Thoracic aorta (tissue), 2 donors: Measurements from ENCODE around the gene HPS5. TPM values are rescaled to one million over a fixed set of nuclear protein-coding genes. Genes with fewer than 3 reads are reported as not detected.
"Not testable (repeated sequence)": the region's sequence is repeated elsewhere in the genome, so short reads cannot be mapped to it uniquely, and the experiment has no call there.

ENCODE experiments used
- ATAC-seq: fragments of 150-250 bp; one replicate; pipeline ENCODE4 v1.8.0; 2017; ENCODE audit warnings: low read depth; ENCODE audit not compliant: insufficient number of reproducible peaks, low FRiP score
- DNase-seq: peaks from one replicate; pipeline ENCODE4 v3.0.0-alpha.2; 2020; ENCODE audit warnings: low spot score
- H3K27ac ChIP-seq, 2 donors: fragments of 200-600 bp; sonication (generic); 1 replicate in 1 of 2; 2 replicates in 1 of 2; pipeline ENCODE4 v1.5.1; 2016; ENCODE audit warnings: mild to moderate bottlenecking in 2 of 2, moderate library complexity in 2 of 2
- H3K27me3 ChIP-seq: fragments of 200-600 bp; sonication (generic); replicated peaks from 2 replicates; pipeline ENCODE4 v1.6.0; 2016; ENCODE audit warnings: mild to moderate bottlenecking; ENCODE audit not compliant: insufficient read depth
- H3K36me3 ChIP-seq: fragments of 200-600 bp; sonication (generic); one replicate; pipeline ENCODE4 v1.5.1; 2016
- H3K4me1 ChIP-seq, 2 donors: fragments of 200-600 bp; sonication (generic); 1 replicate in 1 of 2; 2 replicates in 1 of 2; pipeline versions ENCODE4 v1.5.1 to v1.6.0; 2016; ENCODE audit warnings: low read depth in 2 of 2, mild to moderate bottlenecking in 1 of 2; ENCODE audit not compliant: control insufficient read depth in 1 of 2
- H3K4me3 ChIP-seq: fragments of 200-600 bp; sonication (generic); 2 replicates; pipeline ENCODE4 v1.5.1; 2016; ENCODE audit warnings: mild to moderate bottlenecking
- H3K9me3 ChIP-seq: fragments of 200-600 bp; sonication (generic); 2 replicates; pipeline ENCODE4 v1.5.1; 2016
- total RNA-seq, 2 donors: library from RNA; depleted of rRNA; stranded (reverse); fragments of >200 nt; gene quantifications; one replicate each; pipeline versions ENCODE4 v1.1.0 to v1.2.3, GENCODE V29; 2016
- TF ChIP-seq, protein P1 (sequence below): fragments of 200-600 bp; sonication (generic); IDR thresholded peaks from one replicate; pipeline ENCODE4 v1.5.1; 2019; ENCODE audit warnings: antibody characterized with exemption

The HPS5 gene
- total RNA-seq, 2 donors from 2014 or later = 42.9 to 139 TPM

DNA sequence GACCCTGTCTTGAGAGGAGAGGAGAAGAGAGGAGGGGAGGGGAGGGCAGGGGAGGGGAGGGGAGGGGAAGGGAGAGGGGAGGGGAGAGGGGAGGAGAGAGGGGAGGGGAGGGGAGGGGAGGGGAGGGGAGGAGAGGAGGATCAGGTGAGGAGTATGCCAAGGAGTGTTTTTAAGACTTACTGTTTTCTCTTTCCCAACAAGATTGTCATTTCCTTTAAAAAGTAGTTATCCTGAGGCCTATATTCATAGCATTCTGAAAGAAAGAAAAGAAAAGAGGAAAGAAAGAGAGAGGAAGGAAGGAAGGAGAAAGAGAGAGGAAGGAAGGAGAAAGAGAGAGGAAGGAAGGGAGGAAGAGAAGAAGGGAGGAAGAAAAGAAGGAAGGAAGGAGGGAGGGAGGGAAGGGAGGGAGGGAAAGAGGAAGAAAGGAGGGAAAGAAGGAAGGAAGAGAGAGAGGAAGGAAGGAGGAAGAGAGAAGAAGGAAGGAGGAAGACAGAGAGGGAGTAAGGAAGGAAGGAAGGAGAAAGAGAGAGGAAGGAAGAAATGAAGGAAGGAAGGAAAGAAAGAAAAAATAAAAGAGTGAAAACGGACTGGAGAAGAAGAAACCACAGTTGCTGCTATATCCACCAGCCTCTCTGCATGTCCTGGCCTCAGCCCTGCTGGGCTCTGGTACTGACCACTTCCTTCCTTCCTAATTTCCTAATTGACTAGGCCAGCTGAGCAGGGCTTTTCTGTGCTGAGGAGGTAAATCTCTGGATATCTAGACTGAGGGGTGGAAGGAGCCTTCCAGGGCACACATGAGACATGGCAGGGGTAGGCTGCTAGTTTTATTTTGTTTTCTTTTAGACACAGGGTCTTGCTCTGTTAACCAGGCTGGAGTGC is 57.0 kb downstream of the HPS5 start:
- H3K27me3 ChIP-seq = no peaks in the 10 kb centered on the region
- TF ChIP-seq, protein P1, sequence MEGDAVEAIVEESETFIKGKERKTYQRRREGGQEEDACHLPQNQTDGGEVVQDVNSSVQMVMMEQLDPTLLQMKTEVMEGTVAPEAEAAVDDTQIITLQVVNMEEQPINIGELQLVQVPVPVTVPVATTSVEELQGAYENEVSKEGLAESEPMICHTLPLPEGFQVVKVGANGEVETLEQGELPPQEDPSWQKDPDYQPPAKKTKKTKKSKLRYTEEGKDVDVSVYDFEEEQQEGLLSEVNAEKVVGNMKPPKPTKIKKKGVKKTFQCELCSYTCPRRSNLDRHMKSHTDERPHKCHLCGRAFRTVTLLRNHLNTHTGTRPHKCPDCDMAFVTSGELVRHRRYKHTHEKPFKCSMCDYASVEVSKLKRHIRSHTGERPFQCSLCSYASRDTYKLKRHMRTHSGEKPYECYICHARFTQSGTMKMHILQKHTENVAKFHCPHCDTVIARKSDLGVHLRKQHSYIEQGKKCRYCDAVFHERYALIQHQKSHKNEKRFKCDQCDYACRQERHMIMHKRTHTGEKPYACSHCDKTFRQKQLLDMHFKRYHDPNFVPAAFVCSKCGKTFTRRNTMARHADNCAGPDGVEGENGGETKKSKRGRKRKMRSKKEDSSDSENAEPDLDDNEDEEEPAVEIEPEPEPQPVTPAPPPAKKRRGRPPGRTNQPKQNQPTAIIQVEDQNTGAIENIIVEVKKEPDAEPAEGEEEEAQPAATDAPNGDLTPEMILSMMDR = no peak
- ATAC-seq = no peak
- H3K36me3 ChIP-seq = no peaks in the 10 kb centered on the region
- H3K9me3 ChIP-seq = no peaks in the 10 kb centered on the region
- H3K4me1 ChIP-seq = no peaks in the 10 kb centered on the region
- no peak overlapping the region for H3K4me3 ChIP-seq
- no peak for DNase-seq
- H3K27ac ChIP-seq = no peak overlapping the region

DNA sequence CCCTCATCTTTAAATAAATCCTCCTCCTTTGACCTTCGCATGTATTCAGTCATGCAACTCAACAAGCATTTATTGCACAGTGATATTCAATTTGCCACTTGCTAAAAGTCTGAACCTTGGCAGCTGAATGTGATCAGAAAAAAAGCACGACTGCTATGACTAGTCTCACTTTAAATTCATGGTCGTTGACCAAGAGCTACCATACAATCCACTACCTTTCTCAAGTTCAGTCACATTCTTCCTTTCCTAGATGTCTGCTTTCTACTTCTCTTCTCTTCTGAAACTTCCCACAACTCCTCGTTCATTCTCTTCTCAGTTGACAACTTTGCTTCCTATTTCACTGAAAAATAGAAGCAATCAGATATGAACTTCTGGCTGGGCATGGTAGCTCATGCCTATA is 57.9 kb downstream of the HPS5 start:
- TF ChIP-seq, protein P1 = no peak
- H3K9me3 ChIP-seq = no peaks in the 10 kb centered on the region
- H3K4me1 ChIP-seq = no peaks in the 10 kb centered on the region
- no peaks in the 10 kb centered on the region for H3K27me3 ChIP-seq
- H3K27ac ChIP-seq = no peak overlapping the region
- no peak overlapping the region for H3K4me3 ChIP-seq
- no peaks in the 10 kb centered on the region for H3K36me3 ChIP-seq
- no peak for DNase-seq
- no peak for ATAC-seq

DNA sequence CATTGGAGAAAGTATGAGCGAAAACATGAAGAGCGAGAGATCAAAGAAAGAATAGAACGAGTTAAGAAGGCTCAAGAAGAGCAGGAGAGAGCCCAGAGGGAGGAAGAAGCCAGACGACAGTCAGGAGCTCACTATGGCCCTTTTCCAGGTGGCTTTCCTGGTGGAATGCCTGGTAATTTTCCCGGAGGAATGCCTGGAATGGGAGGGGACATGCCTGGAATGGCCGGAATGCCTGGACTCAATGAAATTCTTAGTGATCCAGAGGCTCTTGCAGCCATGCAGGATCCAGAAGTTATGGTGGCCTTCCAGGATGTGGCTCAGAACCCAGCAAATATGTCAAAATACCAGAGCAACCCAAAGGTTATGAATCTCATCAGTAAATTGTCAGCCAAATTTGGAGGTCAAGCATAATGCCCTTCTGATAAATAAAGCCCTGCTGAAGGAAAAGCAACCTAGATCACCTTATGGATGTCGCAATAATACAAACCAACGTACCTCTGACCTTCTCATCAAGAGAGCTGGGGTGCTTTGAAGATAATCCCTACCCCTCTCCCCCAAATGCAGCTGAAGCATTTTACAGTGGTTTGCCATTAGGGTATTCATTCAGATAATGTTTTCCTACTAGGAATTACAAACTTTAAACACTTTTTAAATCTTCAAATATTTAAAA is 59.1 kb downstream of the HPS5 start:
- H3K27me3 ChIP-seq, DNase-seq, ATAC-seq, H3K36me3 ChIP-seq, H3K27ac ChIP-seq, H3K9me3 ChIP-seq, H3K4me1 ChIP-seq, H3K4me3 ChIP-seq: not testable (repeated sequence)

DNA sequence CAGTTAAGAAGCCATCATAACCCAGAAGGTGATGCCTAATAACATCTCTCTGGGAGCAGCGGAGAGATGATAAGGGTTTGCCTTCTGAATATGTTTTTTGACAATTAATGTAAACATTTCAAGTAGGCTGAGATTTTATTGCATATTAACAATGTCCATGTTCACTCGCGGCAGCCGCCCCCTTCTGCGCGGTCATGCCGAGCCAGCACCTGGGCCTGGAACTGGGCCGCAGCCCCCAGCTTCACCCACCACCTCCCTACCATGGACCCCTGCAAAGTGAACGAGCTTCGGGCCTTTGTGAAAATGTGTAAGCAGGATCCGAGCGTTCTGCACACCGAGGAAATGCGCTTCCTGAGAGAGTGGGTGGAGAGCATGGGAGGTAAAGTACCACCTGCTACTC is 60.2 kb downstream of the HPS5 start:
- H3K4me3 ChIP-seq = no peak overlapping the region
- H3K27ac ChIP-seq = no peak overlapping the region
- DNase-seq (no peak), ATAC-seq (no peak)
- no peaks in the 10 kb centered on the region for H3K36me3 ChIP-seq
- no peaks in the 10 kb centered on the region for H3K27me3 ChIP-seq
- H3K9me3 ChIP-seq = no peaks in the 10 kb centered on the region
- TF ChIP-seq, protein P1 = no peak
- no peaks in the 10 kb centered on the region for H3K4me1 ChIP-seq

DNA sequence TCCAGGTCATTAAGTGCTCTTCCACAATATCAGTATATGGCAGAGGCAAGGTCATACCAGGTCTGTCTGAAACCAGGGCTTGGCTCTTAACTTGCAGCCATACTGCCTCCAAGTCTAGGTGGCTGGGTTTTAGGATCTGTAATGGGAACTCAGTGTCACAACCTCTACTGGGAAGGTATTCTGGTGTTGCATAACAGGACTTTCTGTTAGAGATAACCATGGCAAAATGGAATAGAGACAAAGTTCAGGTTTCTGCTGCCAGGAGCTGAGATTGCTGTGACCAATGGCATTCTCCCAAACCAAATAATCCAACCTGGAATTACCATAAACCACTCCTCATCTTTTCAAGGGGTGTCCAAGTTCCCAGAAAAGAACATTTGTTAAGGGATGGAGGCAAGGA is 62.7 kb downstream of the HPS5 start:
- Histone ChIP-seq H3K27ac (no peak overlapping the region), H3K36me3 (no peaks in the 10 kb centered on the region), H3K4me1 (no peaks in the 10 kb centered on the region), H3K9me3 (no peaks in the 10 kb centered on the region), H3K27me3 (no peaks in the 10 kb centered on the region), H3K4me3 (no peak overlapping the region)
- ATAC-seq (no peak), DNase-seq (no peak)
- TF ChIP-seq, protein P1 = no peak
